HEK293 (cell line): ENCODE measurements around the gene KATNA1.

ENCODE experiments used
- FEZF1 ChIP-seq: fragments of 450-650 bp; formaldehyde crosslinking; IDR thresholded peaks from 2 replicates; pipeline ENCODE4 v1.5.1; 2016; ENCODE audit warnings: missing biosample characterization, missing genetic modification characterization
- KLF7 ChIP-seq: fragments of 450-650 bp; formaldehyde crosslinking; IDR thresholded peaks from 2 replicates; pipeline ENCODE4 v1.5.1; 2016; ENCODE audit warnings: missing biosample characterization, missing genetic modification characterization, borderline replicate concordance
- PBX3 ChIP-seq: sonication (generic); formaldehyde crosslinking; IDR thresholded peaks from 2 replicates; pipeline ENCODE4 v1.8.1; 2022; ENCODE audit warnings: mild to moderate bottlenecking, moderate library complexity, missing genetic modification reagents
- PRDM1 ChIP-seq: fragments of 450-650 bp; formaldehyde crosslinking; IDR thresholded peaks from 2 replicates; pipeline ENCODE4; 2016; ENCODE audit warnings: missing biosample characterization, missing genetic modification characterization
- PRDM10 ChIP-seq: fragments of 450-650 bp; formaldehyde crosslinking; IDR thresholded peaks from 2 replicates; pipeline ENCODE4 v1.5.1; 2016; ENCODE audit warnings: missing biosample characterization, missing genetic modification characterization
- PRDM4 ChIP-seq: fragments of 450-650 bp; formaldehyde crosslinking; IDR thresholded peaks from 2 replicates; pipeline ENCODE4 v1.5.1; 2017; ENCODE audit warnings: missing biosample characterization, missing genetic modification characterization
- TCF7L2 ChIP-seq: IDR thresholded peaks from 2 replicates; pipeline ENCODE4 v1.6.1; 2011; ENCODE audit warnings: low read depth, mild to moderate bottlenecking, inconsistent platforms, low read length, moderate library complexity, borderline replicate concordance
- ZBTB17 ChIP-seq: fragments of 450-650 bp; formaldehyde crosslinking; IDR thresholded peaks from 2 replicates; pipeline ENCODE4 v1.5.1; 2016; ENCODE audit warnings: missing biosample characterization, missing genetic modification characterization
- ZBTB8A ChIP-seq: fragments of 450-650 bp; formaldehyde crosslinking; IDR thresholded peaks from 2 replicates; pipeline ENCODE4 v1.5.1; 2016; ENCODE audit warnings: missing biosample characterization, missing genetic modification characterization
- ZNF112 ChIP-seq: fragments of 450-650 bp; formaldehyde crosslinking; IDR thresholded peaks from 2 replicates; pipeline ENCODE4 v1.5.0; 2017; ENCODE audit warnings: missing biosample characterization, missing genetic modification characterization
- ZNF121 ChIP-seq: fragments of 450-650 bp; formaldehyde crosslinking; IDR thresholded peaks from 2 replicates; pipeline ENCODE4 v1.5.1; 2016; ENCODE audit warnings: missing biosample characterization, missing genetic modification characterization
- ZNF239 ChIP-seq: fragments of 450-650 bp; formaldehyde crosslinking; IDR thresholded peaks from 2 replicates; pipeline ENCODE4 v1.5.1; 2016; ENCODE audit warnings: missing biosample characterization, missing genetic modification characterization
- ZNF266 ChIP-seq: fragments of 450-650 bp; formaldehyde crosslinking; IDR thresholded peaks from 2 replicates; pipeline ENCODE4 v1.5.1; 2016; ENCODE audit warnings: missing biosample characterization, missing genetic modification characterization, low read depth
- ZNF280C ChIP-seq: fragments of 450-650 bp; formaldehyde crosslinking; IDR thresholded peaks from 2 replicates; pipeline ENCODE4 v1.5.1; 2016; ENCODE audit warnings: missing biosample characterization, missing genetic modification characterization
- ZNF335 ChIP-seq: fragments of 450-650 bp; formaldehyde crosslinking; conservative IDR thresholded peaks from 2 replicates; pipeline ENCODE4 v1.5.1; 2016; ENCODE audit warnings: missing biosample characterization, missing genetic modification characterization
- ZNF354C ChIP-seq: fragments of 450-650 bp; formaldehyde crosslinking; IDR thresholded peaks from 2 replicates; pipeline ENCODE4 v1.5.1; 2016; ENCODE audit warnings: missing biosample characterization, missing genetic modification characterization, low read depth, borderline replicate concordance
- ZNF394 ChIP-seq: fragments of 450-650 bp; formaldehyde crosslinking; IDR thresholded peaks from 2 replicates; pipeline ENCODE4 v1.5.1; 2016; ENCODE audit warnings: missing biosample characterization, missing genetic modification characterization, mild to moderate bottlenecking, moderate library complexity, borderline replicate concordance
- ZNF423 ChIP-seq: fragments of 450-650 bp; formaldehyde crosslinking; IDR thresholded peaks from 2 replicates; pipeline ENCODE4 v1.5.1; 2016; ENCODE audit warnings: missing biosample characterization, missing genetic modification characterization
- ZNF513 ChIP-seq: fragments of 450-650 bp; IDR thresholded peaks from 2 replicates; pipeline ENCODE4 v1.5.1; 2018; ENCODE audit warnings: missing biosample characterization, missing genetic modification characterization
- ZNF580 ChIP-seq: fragments of 450-650 bp; formaldehyde crosslinking; IDR thresholded peaks from 2 replicates; pipeline ENCODE4 v1.5.1; 2016; ENCODE audit warnings: missing biosample characterization, missing genetic modification characterization
- ZNF677 ChIP-seq: fragments of 450-650 bp; IDR thresholded peaks from 2 replicates; pipeline ENCODE4 v1.5.0; 2018; ENCODE audit warnings: missing biosample characterization, mild to moderate bottlenecking, missing genetic modification characterization, moderate library complexity
- ZNF76 ChIP-seq: fragments of 450-650 bp; formaldehyde crosslinking; IDR thresholded peaks from 2 replicates; pipeline ENCODE4; 2016; ENCODE audit warnings: low read depth, missing biosample characterization, missing genetic modification characterization, borderline replicate concordance
- ZNF837 ChIP-seq: fragments of 450-650 bp; formaldehyde crosslinking; IDR thresholded peaks from 2 replicates; pipeline ENCODE4 v1.5.1; 2016; ENCODE audit warnings: missing biosample characterization, missing genetic modification characterization
- ZSCAN4 ChIP-seq: fragments of 450-650 bp; formaldehyde crosslinking; IDR thresholded peaks from 2 replicates; pipeline ENCODE4 v1.5.1; 2017; ENCODE audit warnings: missing biosample characterization, missing genetic modification characterization

KATNA1 gene

GRCh38 chr6:149648148-149649145 is at the start of gene KATNA1 (continued):
- TF ChIP-seq PBX3 (peak; percentile 86; the same call in 1 of the 2 replicates), ZBTB8A (tag by site-specific recombination) (peak; percentile 71), ZNF335 (tag by site-specific recombination) (peak; percentile 99), FEZF1 (tag by site-specific recombination) (no peak), KLF7 (tag by site-specific recombination) (peak; percentile 74; the same call in 1 of the 2 replicates), ZNF580 (tag by site-specific recombination) (peak; percentile 71; the same call in 1 of the 2 replicates), TCF7L2 (no peak), ZNF266 (tag by site-specific recombination) (no peak), PRDM1 (0 out of 2 replicates have a peak, but pooled peaks have one; percentile 19), ZNF112 (no peak), PRDM10 (tag by site-specific recombination) (peak; percentile 28; the same call in 1 of the 2 replicates), ZNF354C (tag by site-specific recombination) (no peak), ZBTB17 (tag by site-specific recombination) (peak; percentile 91), ZNF837 (tag by site-specific recombination) (no peak), PRDM4 (tag by site-specific recombination) (0 out of 2 replicates have a peak, but pooled peaks have one; percentile 24), ZNF239 (tag by site-specific recombination) (no peak; the same call in 1 of the 2 replicates), ZSCAN4 (tag by site-specific recombination) (no peak), ZNF513 (tag by site-specific recombination) (no peak), ZNF280C (tag by site-specific recombination) (no peak), ZNF121 (0 out of 2 replicates have a peak, but pooled peaks have one; percentile 13), ZNF677 (tag by site-specific recombination) (0 out of 2 replicates have a peak, but pooled peaks have one; percentile 7), ZNF394 (0 out of 2 replicates have a peak, but pooled peaks have one; percentile 23), ZNF423 (0 out of 2 replicates have a peak, but pooled peaks have one; percentile 11), ZNF76 (tag by site-specific recombination) (peak; percentile 52; the same call in 1 of the 2 replicates)
